ENCODE measurements around the gene COL16A1.
A peak's percentile ranks its signal among the peaks of the same experiment; 100 is the strongest.

COL16A1 gene

GRCh38 chr1:31644560-31645273, 59.1 kb downstream of the COL16A1 start, which contains the start of gene PEF1:
Gene PEF1, minus strand, starts transcription at chr1:31644876. Its CDS starts 12 bp downstream, at chr1:31644864.
- DNase-seq, result peak; percentile 100

GRCh38 chr1:31643976-31644559, 59.7 kb downstream of the COL16A1 start:
- DNase-seq, result no peak

GRCh38 chr1:31642897-31643296, 60.9 kb downstream of the COL16A1 start:
- no peak for DNase-seq

GRCh38 chr1:31642366-31642765, 61.5 kb downstream of the COL16A1 start:
- DNase-seq, result no peak

- DNase-seq, result no peak
Measured at GRCh38 chr1:31640964-31641363, 62.9 kb downstream of the COL16A1 start.

GRCh38 chr1:31640179-31640578, 63.6 kb downstream of the COL16A1 start:
- no peak for DNase-seq

GRCh38 chr1:31639543-31639942, 64.3 kb downstream of the COL16A1 start:
- no peak for DNase-seq

GRCh38 chr1:31637915-31638673, 65.7 kb downstream of the COL16A1 start:
- peak; percentile 19 for DNase-seq

- no peak for DNase-seq
Measured at GRCh38 chr1:31633117-31633516, 70.7 kb downstream of the COL16A1 start.

- DNase-seq, result no peak
Measured at GRCh38 chr1:31632649-31633048, 71.2 kb downstream of the COL16A1 start.

- DNase-seq, result no peak
Measured at GRCh38 chr1:31628931-31629556, 74.8 kb downstream of the COL16A1 start.

GRCh38 chr1:31627930-31628559, 75.8 kb downstream of the COL16A1 start:
- DNase-seq, result no peak

GRCh38 chr1:31627301-31627929, 76.4 kb downstream of the COL16A1 start:
- no peak for DNase-seq

- no peak for DNase-seq
Measured at GRCh38 chr1:31626223-31627207, 77.3 kb downstream of the COL16A1 start.

- DNase-seq, result no peak
Measured at GRCh38 chr1:31625561-31626222, 78.1 kb downstream of the COL16A1 start.

GRCh38 chr1:31624731-31625514, 78.9 kb downstream of the COL16A1 start:
- no peak for DNase-seq

GRCh38 chr1:31624309-31624708, 79.5 kb downstream of the COL16A1 start:
- DNase-seq, result no peak

GRCh38 chr1:31623365-31623764, 80.5 kb downstream of the COL16A1 start:
- no peak for DNase-seq

- DNase-seq, result no peak
Measured at GRCh38 chr1:31621847-31622730, 81.7 kb downstream of the COL16A1 start.
